GM18907 (cell line): Measurements from ENCODE around the gene GBP7.
"Not testable (repeated sequence)": the region's sequence is repeated elsewhere in the genome, so short reads cannot be mapped to it uniquely, and the experiment has no call there.

Experiments
- ATAC-seq: cut with Tn5 transposase; IDR thresholded peaks from one replicate; pipeline ENCODE4 v1.9.1; 2021; ENCODE audit warnings: mild to moderate bottlenecking, moderate library complexity; ENCODE audit not compliant: unreplicated experiment

Gene GBP7

GRCh38 chr1:89175601-89176256, at the start of gene GBP7:
TSS of gene GBP7 (minus strand) at chr1:89176003. CDS start at chr1:89171935, 4,068 bp downstream.
- no peak for ATAC-seq

GRCh38 chr1:89221341-89221740, 45.5 kb upstream of the GBP7 start:
- no peak for ATAC-seq

GRCh38 chr1:89219851-89220250, 44.0 kb upstream of the GBP7 start:
- ATAC-seq, result not testable (repeated sequence)

- not testable (repeated sequence) for ATAC-seq
These were observed 43.1 kb upstream of the GBP7 start for GRCh38 chr1:89218941-89219340.

- ATAC-seq, result no peak
These were observed 37.5 kb upstream of the GBP7 start for GRCh38 chr1:89213347-89213746.

GRCh38 chr1:89211035-89211634, 35.3 kb upstream of the GBP7 start:
- ATAC-seq, result no peak

GRCh38 chr1:89206373-89206772, 30.6 kb upstream of the GBP7 start:
- ATAC-seq, result no peak

- ATAC-seq, result no peak
These were observed 27.4 kb upstream of the GBP7 start for GRCh38 chr1:89203166-89203565.

GRCh38 chr1:89201106-89201794, 25.4 kb upstream of the GBP7 start:
- ATAC-seq, result peak; percentile 85

- ATAC-seq, result peak; percentile 9
These were observed 24.9 kb upstream of the GBP7 start for GRCh38 chr1:89200663-89201062.

- no peak for ATAC-seq
These were observed 23.8 kb upstream of the GBP7 start for GRCh38 chr1:89199525-89200031.

GRCh38 chr1:89198491-89199072, 22.8 kb upstream of the GBP7 start, which contains the start of gene GBP4:
TSS of gene GBP4 (minus strand) at chr1:89198942. CDS start at chr1:89198834, 108 bp downstream.
- ATAC-seq, result peak; percentile 65

- ATAC-seq, result no peak
These were observed 22.3 kb upstream of the GBP7 start for GRCh38 chr1:89198081-89198480.

- no peak for ATAC-seq
These were observed 19.7 kb upstream of the GBP7 start for GRCh38 chr1:89195476-89195875.

- no peak for ATAC-seq
These were observed 15.5 kb upstream of the GBP7 start for GRCh38 chr1:89191314-89191713.

GRCh38 chr1:89190017-89190416, 14.2 kb upstream of the GBP7 start:
- no peak for ATAC-seq

GRCh38 chr1:89179343-89179742, 3.5 kb upstream of the GBP7 start:
- ATAC-seq, result no peak

GRCh38 chr1:89176971-89177370, 1.2 kb upstream of the GBP7 start:
- no peak for ATAC-seq

GRCh38 chr1:89174491-89174890, 1.3 kb downstream of the GBP7 start:
- ATAC-seq, result no peak

- no peak for ATAC-seq
These were observed 3.2 kb downstream of the GBP7 start for GRCh38 chr1:89172468-89173143.

GRCh38 chr1:89171067-89171438, 4.8 kb downstream of the GBP7 start:
- no peak for ATAC-seq
